Upper lobe of left lung (tissue), 6 donors: Measurements from ENCODE around the gene SCN8A. TPM values are rescaled to one million over a fixed set of nuclear protein-coding genes. Genes with fewer than 3 reads are reported as not detected.

Source experiments
- ATAC-seq, 2 donors: fragments of 200-7000 bp; cut with Tn5 transposase; one replicate each; pipeline ENCODE4 v1.9.1; 2022; ENCODE audit warnings: mild to moderate bottlenecking in 2 of 2, moderate library complexity in 2 of 2; ENCODE audit not compliant: low FRiP score in 2 of 2
- DNase-seq, 2 donors: peaks; one replicate each; pipeline ENCODE4 v3.0.0-alpha.2; 2019 to 2020
- H3K27ac ChIP-seq, 4 donors: fragments of 200-600 bp; sonication (generic); one replicate each; pipeline ENCODE4 v1.5.1; 2016 to 2019
- H3K27me3 ChIP-seq, 4 donors: fragments of 200-600 bp; sonication (generic); one replicate each; pipeline ENCODE4 v1.5.1; 2017 to 2019
- H3K36me3 ChIP-seq, 4 donors: fragments of 200-600 bp; sonication (generic); one replicate each; pipeline ENCODE4 v1.5.1; 2016 to 2019
- H3K4me1 ChIP-seq, 4 donors: fragments of 200-600 bp; sonication (generic); one replicate each; pipeline ENCODE4 v1.5.1; 2018 to 2019
- H3K4me3 ChIP-seq, 4 donors: fragments of 200-600 bp; sonication (generic); one replicate each; pipeline ENCODE4 v1.5.1; 2017 to 2019; ENCODE audit warnings: mild to moderate bottlenecking in 2 of 4, moderate library complexity in 1 of 4
- H3K9me3 ChIP-seq, 4 donors: fragments of 200-600 bp; sonication (generic); one replicate each; pipeline ENCODE4 v1.5.1; 2018 to 2019
- CTCF ChIP-seq, 6 experiments: fragments of 450-650 bp in 4 of 6; fragments of 200-600 bp in 2 of 6; sonication (generic) in 2 of 6; IDR thresholded peaks; one replicate each; pipeline ENCODE4 v1.5.1; 2016 to 2019; ENCODE audit warnings: antibody characterized with exemption in 6 of 6
- EP300 ChIP-seq, 4 donors: sonication (generic); formaldehyde crosslinking; IDR thresholded peaks; one replicate each; pipeline ENCODE4 v1.5.1; 2017; ENCODE audit warnings: antibody characterized with exemption in 4 of 4, control low read depth in 2 of 4
- POLR2A ChIP-seq, 4 donors: fragments of 450-650 bp; IDR thresholded peaks; one replicate each; pipeline ENCODE4 v1.5.1; 2016 to 2017; ENCODE audit warnings: antibody characterized with exemption in 4 of 4, mild to moderate bottlenecking in 2 of 4
- POLR2AphosphoS5 ChIP-seq, 2 donors: sonication (generic); formaldehyde crosslinking; IDR thresholded peaks; one replicate each; pipeline ENCODE4 v1.5.1; 2017; ENCODE audit warnings: antibody characterized with exemption in 2 of 2
- WGBS, 2 donors: methylation state at CpG; one replicate each; pipeline ENCODE4 v1.1.5; 2017 to 2018; 5-methylcytosine and 5-hydroxymethylcytosine counted together
- total RNA-seq, 6 donors: library from RNA; depleted of rRNA in 4 of 6; stranded (reverse); fragments of >200 nt in 4 of 6; gene quantifications; one replicate each; pipeline versions ENCODE4 v1.1.0 to v1.2.1, GENCODE V29; 2016 to 2021
- donor health status: DM: no; HTN: no; CAD: no; lungs with moderate emphysema.
- donor health status: DM: no; HTN: yes; CAD: no; lungs with severe emphysema.

The SCN8A gene
- total RNA-seq, 6 donors from 2014 or later: 0.11 to 1.1 (median 0.37) TPM; not detected in 1

GRCh38 chr12:51847643-51848325 lies 256.8 kb downstream of the SCN8A start:
- ATAC-seq (peak in 1 of 2 donors; percentile 18), DNase-seq (no peak)
- Histone ChIP-seq H3K36me3 (no peaks in the 10 kb centered on the region), H3K4me1 (peaks cover 33 to 56% (median 39%) of the 10 kb centered on the region in 4 donors), H3K27ac (peak overlapping the region; percentile 66 to 85 (median 75)), H3K9me3 (no peaks in the 10 kb centered on the region), H3K27me3 (peaks cover 0 to 36% (median 24%) of the 10 kb centered on the region in 4 donors), H3K4me3 (peak overlapping the region; percentile 34 to 63 (median 49))
- WGBS, 2 donors: 0% methylated on average over 7 to 18 of the region's 40 CpGs
- TF ChIP-seq POLR2A (IDR thresholded peaks at IDR 0.05) (no peak), POLR2AphosphoS5 (IDR thresholded peaks at IDR 0.05) (no peak), EP300 (IDR thresholded peaks at IDR 0.05) (no peak), CTCF (IDR thresholded peaks at IDR 0.05) (no peak)

- no peaks in the 10 kb centered on the region for H3K36me3 ChIP-seq
These were observed 257.3 kb downstream of the SCN8A start, which contains the start of gene FIGNL2 for GRCh38 chr12:51848326-51848727. TSS of gene FIGNL2 (minus strand) at chr12:51848718. CDS start at chr12:51822413, 26,305 bp downstream.

GRCh38 chr12:51848841-51849735 lies 258.1 kb downstream of the SCN8A start:
- Histone ChIP-seq H3K36me3 (no peaks in the 10 kb centered on the region), H3K9me3 (no peaks in the 10 kb centered on the region), H3K27me3 (peaks cover 0 to 36% (median 24%) of the 10 kb centered on the region in 4 donors), H3K4me1 (peaks cover 33 to 56% (median 39%) of the 10 kb centered on the region in 4 donors), H3K4me3 (peak overlapping the region in 3 of 4 donors; percentile 41 to 63 (median 57)), H3K27ac (peak overlapping the region; percentile 66 to 85 (median 75))
- TF ChIP-seq EP300 (IDR thresholded peaks at IDR 0.05) (no peak), CTCF (IDR thresholded peaks at IDR 0.05) (peak in 4 of 6 experiments; percentile 10 to 20 (median 18))
- WGBS, 2 donors: 37 to 63% methylated on average over 11 to 35 of the region's 57 CpGs
- no peak for ATAC-seq
- DNase-seq: peak in 1 of 2 donors; percentile 78

More at GRCh38 chr12:51848326-51848727, 257.3 kb downstream of the SCN8A start, which contains the start of gene FIGNL2:
- H3K4me3 ChIP-seq: peak within 1 kb of the TSS; percentile 34 to 63 (median 49)
- peaks cover 33 to 56% (median 39%) of the 10 kb centered on the region in 4 donors for H3K4me1 ChIP-seq
- ATAC-seq: no peak
- WGBS, 2 donors: no CpG with 5 or more reads among the region's 51 CpGs
- peaks cover 0 to 36% (median 24%) of the 10 kb centered on the region in 4 donors for H3K27me3 ChIP-seq
- peak in 1 of 2 donors; percentile 83 for DNase-seq
- TF ChIP-seq EP300 (IDR thresholded peaks at IDR 0.05): no peak
- no peak for TF ChIP-seq CTCF (IDR thresholded peaks at IDR 0.05)
- TF ChIP-seq POLR2AphosphoS5 (IDR thresholded peaks at IDR 0.05): no peak
- no peak for TF ChIP-seq POLR2A (IDR thresholded peaks at IDR 0.05)
- H3K27ac ChIP-seq: peak within 1 kb of the TSS; percentile 66 to 85 (median 75)
- H3K9me3 ChIP-seq: no peaks in the 10 kb centered on the region

- ATAC-seq: no peak
These were observed 259.3 kb downstream of the SCN8A start for GRCh38 chr12:51850081-51850964.

More at GRCh38 chr12:51850081-51850964, 259.3 kb downstream of the SCN8A start:
- H3K27ac ChIP-seq: peak overlapping the region; percentile 5 to 85 (median 75)
- DNase-seq: no peak
- TF ChIP-seq EP300 (IDR thresholded peaks at IDR 0.05) (no peak), POLR2A (IDR thresholded peaks at IDR 0.05) (no peak), CTCF (IDR thresholded peaks at IDR 0.05) (no peak), POLR2AphosphoS5 (IDR thresholded peaks at IDR 0.05) (no peak)
- no peaks in the 10 kb centered on the region for H3K36me3 ChIP-seq
- H3K9me3 ChIP-seq: no peaks in the 10 kb centered on the region
- peaks cover 0 to 34% (median 24%) of the 10 kb centered on the region in 4 donors for H3K27me3 ChIP-seq
- 79 to 89% methylated on average over 8 of the region's 8 CpGs for WGBS, 2 donors
- H3K4me1 ChIP-seq: peaks cover 33 to 56% (median 39%) of the 10 kb centered on the region in 4 donors
- H3K4me3 ChIP-seq: no peak overlapping the region
